Measurements from ENCODE around the gene ARL3. TPM values are rescaled to one million over a fixed set of nuclear protein-coding genes. Genes with fewer than 3 reads are reported as not detected.

The ARL3 gene
- total and polyA plus RNA-seq, 7 donors = 4.6 to 12.0 (median 8.3) TPM

DNA sequence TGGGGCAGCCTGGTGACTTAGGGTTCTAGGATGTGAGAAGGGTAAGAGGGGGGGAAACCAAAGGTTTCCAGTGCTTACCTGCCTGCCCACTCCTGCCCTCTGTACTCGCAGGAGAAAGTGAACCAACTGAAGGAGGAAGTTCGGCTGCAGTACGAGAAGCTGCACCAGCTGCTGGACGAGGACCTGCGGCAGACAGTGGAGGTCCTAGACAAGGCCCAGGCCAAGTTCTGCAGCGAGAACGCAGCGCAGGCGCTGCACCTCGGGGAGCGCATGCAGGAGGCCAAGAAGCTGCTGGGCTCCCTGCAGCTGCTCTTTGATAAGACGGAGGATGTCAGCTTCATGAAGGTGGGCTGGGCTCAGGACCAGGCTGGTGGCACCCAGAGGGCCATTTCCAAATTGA is 59.2 kb downstream of the ARL3 start:
- intact Hi-C loops (cut with DNase I) = no loop called here
- Histone ChIP-seq H3K9me3 (no peaks in the 10 kb centered on the region), H3K27me3 (no peaks in the 10 kb centered on the region), H3K27ac (no peak overlapping the region), H3K4me3 (no peak overlapping the region), H3K4me1 (peaks cover 0 to 46% (median 32%) of the 10 kb centered on the region in 4 donors), H3K36me3 (peaks cover 29 to 67% (median 36%) of the 10 kb centered on the region in 4 donors)
- TF ChIP-seq, protein P1, sequence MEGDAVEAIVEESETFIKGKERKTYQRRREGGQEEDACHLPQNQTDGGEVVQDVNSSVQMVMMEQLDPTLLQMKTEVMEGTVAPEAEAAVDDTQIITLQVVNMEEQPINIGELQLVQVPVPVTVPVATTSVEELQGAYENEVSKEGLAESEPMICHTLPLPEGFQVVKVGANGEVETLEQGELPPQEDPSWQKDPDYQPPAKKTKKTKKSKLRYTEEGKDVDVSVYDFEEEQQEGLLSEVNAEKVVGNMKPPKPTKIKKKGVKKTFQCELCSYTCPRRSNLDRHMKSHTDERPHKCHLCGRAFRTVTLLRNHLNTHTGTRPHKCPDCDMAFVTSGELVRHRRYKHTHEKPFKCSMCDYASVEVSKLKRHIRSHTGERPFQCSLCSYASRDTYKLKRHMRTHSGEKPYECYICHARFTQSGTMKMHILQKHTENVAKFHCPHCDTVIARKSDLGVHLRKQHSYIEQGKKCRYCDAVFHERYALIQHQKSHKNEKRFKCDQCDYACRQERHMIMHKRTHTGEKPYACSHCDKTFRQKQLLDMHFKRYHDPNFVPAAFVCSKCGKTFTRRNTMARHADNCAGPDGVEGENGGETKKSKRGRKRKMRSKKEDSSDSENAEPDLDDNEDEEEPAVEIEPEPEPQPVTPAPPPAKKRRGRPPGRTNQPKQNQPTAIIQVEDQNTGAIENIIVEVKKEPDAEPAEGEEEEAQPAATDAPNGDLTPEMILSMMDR (IDR thresholded peaks at IDR 0.05) = no peak
- TF ChIP-seq POLR2AphosphoS5 (IDR thresholded peaks at IDR 0.05) (no peak), EP300 (IDR thresholded peaks at IDR 0.05) (no peak), POLR2A (IDR thresholded peaks at IDR 0.05) (no peak)
- WGBS, 2 donors = 87 to 88% methylated on average over 12 of the region's 12 CpGs
- no peak for DNase-seq

GRCh38 chr10:102654566-102654965 is 59.6 kb downstream of the ARL3 start:
- WGBS, 2 donors = 84 to 87% methylated on average over 7 of the region's 7 CpGs
- H3K4me3 ChIP-seq = no peak overlapping the region
- intact Hi-C loops (cut with DNase I) = no loop called here
- H3K9me3 ChIP-seq = no peaks in the 10 kb centered on the region
- DNase-seq = no peak
- TF ChIP-seq POLR2A (IDR thresholded peaks at IDR 0.05) (no peak), EP300 (IDR thresholded peaks at IDR 0.05) (no peak), POLR2AphosphoS5 (IDR thresholded peaks at IDR 0.05) (no peak)
- TF ChIP-seq, protein P1 (IDR thresholded peaks at IDR 0.05) = no peak
- H3K4me1 ChIP-seq = peaks cover 0 to 50% (median 36%) of the 10 kb centered on the region in 4 donors
- peaks cover 29 to 67% (median 36%) of the 10 kb centered on the region in 4 donors for H3K36me3 ChIP-seq
- no peak overlapping the region for H3K27ac ChIP-seq
- H3K27me3 ChIP-seq = no peaks in the 10 kb centered on the region

GRCh38 chr10:102653060-102653459 is 61.1 kb downstream of the ARL3 start:
- Histone ChIP-seq H3K36me3 (peaks cover 29 to 58% (median 36%) of the 10 kb centered on the region in 4 donors), H3K27me3 (no peaks in the 10 kb centered on the region), H3K4me1 (peaks cover 0 to 65% (median 50%) of the 10 kb centered on the region in 4 donors), H3K4me3 (no peak overlapping the region), H3K9me3 (no peaks in the 10 kb centered on the region), H3K27ac (no peak overlapping the region)
- TF ChIP-seq, protein P1 (IDR thresholded peaks at IDR 0.05) = no peak
- TF ChIP-seq POLR2AphosphoS5 (IDR thresholded peaks at IDR 0.05) (no peak), POLR2A (IDR thresholded peaks at IDR 0.05) (no peak), EP300 (IDR thresholded peaks at IDR 0.05) (no peak)
- intact Hi-C loops (cut with DNase I) = no loop called here
- no peak for DNase-seq
- 81 to 87% methylated on average over 1 of the region's 1 CpG for WGBS, 2 donors

- H3K4me3 ChIP-seq = no peak overlapping the region
- peaks cover 0 to 72% (median 56%) of the 10 kb centered on the region in 4 donors for H3K4me1 ChIP-seq
- 59 to 88% methylated on average over 12 of the region's 12 CpGs for WGBS, 2 donors
- TF ChIP-seq, protein P1 (IDR thresholded peaks at IDR 0.05) = no peak
- TF ChIP-seq EP300 (IDR thresholded peaks at IDR 0.05) (no peak), POLR2AphosphoS5 (IDR thresholded peaks at IDR 0.05) (no peak), POLR2A (IDR thresholded peaks at IDR 0.05) (no peak)
- DNase-seq = no peak
- H3K9me3 ChIP-seq = no peaks in the 10 kb centered on the region
- peak overlapping the region in 2 of 4 donors; percentile 98 to 100 for H3K27ac ChIP-seq
- intact Hi-C loops (cut with DNase I) = no loop called here
- peaks cover 28 to 50% (median 35%) of the 10 kb centered on the region in 4 donors for H3K36me3 ChIP-seq
- no peaks in the 10 kb centered on the region for H3K27me3 ChIP-seq
Observed at GRCh38 chr10:102652170-102652916, 61.9 kb downstream of the ARL3 start.

Data from sigmoid colon (tissue), 7 donors.